GM19035 (cell line): ENCODE measurements around the gene PPP2R5C.

ENCODE experiments used
- ATAC-seq: cut with Tn5 transposase; IDR thresholded peaks from one replicate; pipeline ENCODE4 v1.9.1; 2021; ENCODE audit not compliant: unreplicated experiment

The PPP2R5C gene

DNA sequence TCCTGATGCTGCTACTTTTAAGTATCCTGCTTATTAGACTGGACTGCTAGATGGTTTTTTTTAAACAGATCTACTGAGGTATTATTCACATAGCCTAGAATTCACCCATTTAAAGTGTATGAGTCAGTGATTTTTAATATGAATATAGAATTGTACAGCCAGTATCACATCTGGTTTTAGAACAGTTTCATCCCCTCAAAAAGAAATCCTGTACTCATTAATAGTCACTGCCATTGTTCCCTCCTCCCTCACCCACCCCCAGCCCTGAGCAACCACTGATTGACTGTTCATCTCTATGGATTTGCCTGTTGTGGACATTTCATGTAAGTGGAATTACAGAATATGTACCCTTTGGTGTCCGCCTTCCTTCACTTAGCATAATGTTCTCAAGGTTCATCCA is 98.4 kb downstream of the PPP2R5C start:
- ATAC-seq: no peak

DNA sequence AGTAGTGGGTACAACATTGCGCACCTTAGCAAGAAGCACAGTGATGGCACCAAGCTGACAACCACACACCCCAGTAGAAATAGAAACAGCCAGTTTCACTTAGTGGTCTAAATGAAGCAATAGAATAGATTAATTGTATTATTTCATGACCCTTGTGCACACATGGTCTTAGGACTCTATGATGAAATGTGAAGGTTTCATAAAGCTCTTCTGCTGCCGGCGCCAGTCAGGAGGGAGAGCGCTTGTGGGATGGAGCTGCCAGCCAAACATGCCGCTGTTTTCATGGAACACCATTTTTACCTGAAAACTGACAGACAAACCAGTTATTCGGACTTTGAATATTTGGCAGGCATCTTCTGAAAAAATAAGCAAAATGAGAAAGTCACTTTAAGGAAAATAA is 100.0 kb downstream of the PPP2R5C start:
- ATAC-seq: no peak

DNA sequence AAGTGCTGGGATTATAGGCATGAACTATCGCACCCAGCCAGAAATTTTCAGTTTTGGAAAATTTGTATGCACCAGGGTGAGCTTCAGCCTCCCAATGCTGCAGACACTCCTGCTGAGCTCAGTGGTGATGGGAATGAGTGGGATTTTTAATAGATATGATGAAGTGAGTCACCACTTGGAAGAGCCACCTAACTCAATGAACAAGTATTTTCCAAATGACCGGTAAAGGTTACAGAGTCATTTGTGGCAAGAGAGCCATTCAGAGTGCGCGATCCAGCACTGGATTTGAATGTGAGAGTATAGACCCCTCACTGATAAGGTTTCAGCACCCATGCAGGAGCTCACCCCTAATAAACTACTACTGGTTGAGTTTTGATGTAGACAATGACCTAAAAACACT is 100.7 kb downstream of the PPP2R5C start:
- ATAC-seq: no peak

DNA sequence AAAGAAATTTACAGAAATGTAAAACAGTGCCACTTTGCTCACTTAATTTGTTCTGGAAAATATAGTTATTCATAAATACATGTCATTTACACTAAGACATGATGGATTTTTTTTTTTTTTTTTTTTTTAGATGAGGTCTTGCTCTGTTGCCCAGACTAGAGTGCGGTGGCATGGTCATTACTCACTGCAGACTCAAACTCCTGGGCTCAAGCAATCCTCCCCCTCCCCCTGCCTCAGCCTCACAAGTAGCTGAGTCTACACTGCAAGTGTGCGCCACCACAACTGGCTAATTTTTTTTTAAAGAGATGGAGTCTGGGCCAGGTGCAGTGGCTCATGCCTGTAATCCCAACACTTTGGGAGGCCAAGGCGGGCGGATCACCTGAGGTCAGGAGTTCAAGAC is 101.2 kb downstream of the PPP2R5C start:
- no peak for ATAC-seq

DNA sequence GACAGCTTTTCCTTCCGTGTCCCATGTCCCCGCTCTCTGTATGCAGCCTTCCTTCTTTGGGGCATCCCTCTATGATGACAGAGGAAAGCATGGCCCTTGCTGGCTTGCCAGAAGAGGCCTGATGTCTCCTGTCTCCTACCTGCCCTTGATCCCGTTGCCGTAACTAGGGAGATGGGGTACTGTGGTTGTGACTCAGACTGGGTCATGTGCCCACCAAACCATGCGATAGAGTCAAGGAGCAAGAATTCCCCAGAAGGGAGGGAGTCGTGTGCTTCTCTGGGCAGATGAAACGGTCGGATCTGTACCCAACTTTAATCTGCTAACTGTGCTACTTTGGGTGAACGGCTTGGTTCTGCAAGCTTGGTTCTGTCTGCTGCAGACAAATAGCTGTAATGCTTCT is 103.8 kb downstream of the PPP2R5C start:
- ATAC-seq: no peak

DNA sequence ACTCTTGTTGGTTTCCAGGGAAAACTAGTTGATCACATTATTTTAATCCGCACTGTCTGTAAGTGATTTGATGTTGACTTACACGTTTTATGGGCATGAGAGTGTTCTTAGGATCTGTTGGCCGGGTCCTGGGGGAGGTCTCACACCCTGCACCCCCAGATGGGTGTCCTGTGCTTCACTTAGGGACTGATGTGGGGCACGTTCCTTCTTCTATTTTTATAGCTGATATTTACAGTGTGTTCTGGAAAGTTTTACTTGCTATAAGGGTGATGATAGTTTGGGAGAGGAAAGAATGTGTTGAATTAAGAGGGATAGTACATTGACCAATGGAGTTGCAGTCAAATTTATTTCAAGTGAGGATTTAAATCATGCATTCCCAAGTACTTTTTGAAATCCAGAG is 106.3 kb downstream of the PPP2R5C start:
- no peak for ATAC-seq

DNA sequence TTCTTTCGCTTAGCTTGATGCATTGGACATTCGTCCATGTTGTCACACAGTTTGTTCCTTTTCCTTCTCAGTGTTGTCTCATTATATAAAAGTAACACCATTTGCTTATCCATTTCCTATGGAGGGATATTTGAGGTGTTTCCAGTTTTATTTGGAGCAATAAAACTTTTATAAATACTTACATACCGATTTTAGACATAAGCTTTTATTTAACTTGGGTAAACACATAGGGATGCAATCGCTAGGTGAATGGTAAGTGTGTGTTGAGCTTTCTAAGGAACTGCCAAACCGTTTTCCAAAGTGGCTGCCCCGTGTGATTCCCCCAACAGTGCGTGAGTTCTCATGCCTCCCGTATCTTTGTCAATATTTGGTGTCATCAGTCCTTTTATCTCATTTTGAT is 107.7 kb downstream of the PPP2R5C start:
- ATAC-seq: no peak

DNA sequence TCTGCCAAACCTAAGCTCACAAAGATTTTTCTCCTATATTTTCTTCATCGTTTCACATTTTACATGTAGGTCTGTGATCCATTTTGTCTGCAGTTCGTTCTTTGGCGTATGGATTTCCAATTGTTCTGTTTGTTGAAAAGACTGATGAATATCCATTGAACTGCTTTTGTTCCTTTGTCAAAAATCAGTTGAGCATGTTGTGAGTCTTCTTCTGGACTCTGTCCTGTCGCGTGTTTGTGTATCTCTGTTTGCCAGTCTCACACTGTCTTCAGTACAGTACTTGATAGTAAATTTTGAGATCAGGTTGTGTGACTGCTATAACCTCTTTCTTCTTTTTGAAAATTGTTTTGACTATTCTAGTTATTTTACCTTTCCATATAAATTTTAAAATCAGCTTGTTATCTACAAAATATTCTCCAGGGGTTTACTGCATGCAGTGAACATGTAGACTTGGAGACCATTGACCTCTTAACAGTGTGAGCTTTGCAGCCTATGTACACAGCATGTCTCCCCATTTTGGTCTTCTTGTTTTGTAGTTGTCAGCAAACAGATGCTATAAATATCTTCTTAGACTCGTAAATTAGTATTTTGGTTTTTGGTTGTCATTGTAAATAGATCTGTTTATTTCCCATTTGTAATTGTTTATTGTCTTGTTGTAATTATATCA is 108.9 kb downstream of the PPP2R5C start:
- ATAC-seq: no peak

DNA sequence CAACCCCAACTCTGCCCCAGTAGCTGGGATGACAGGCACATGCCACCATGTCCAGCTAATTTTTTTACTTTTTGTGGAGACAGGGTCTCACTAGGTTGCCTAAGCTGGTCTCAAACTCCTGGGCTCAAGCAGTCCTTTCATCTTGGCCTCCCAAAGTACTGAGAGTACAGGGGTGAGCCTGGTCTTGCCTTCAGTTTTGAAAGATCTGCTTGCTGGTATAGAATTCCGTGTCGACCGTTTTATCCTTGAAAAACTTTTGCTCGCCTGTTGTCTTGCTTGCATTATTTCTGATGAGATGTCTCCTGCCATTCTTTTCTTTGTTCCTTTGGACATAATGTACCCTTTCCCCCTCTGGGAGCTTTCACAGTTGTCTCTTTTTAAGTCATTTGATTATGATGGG is 110.8 kb downstream of the PPP2R5C start:
- ATAC-seq: no peak

DNA sequence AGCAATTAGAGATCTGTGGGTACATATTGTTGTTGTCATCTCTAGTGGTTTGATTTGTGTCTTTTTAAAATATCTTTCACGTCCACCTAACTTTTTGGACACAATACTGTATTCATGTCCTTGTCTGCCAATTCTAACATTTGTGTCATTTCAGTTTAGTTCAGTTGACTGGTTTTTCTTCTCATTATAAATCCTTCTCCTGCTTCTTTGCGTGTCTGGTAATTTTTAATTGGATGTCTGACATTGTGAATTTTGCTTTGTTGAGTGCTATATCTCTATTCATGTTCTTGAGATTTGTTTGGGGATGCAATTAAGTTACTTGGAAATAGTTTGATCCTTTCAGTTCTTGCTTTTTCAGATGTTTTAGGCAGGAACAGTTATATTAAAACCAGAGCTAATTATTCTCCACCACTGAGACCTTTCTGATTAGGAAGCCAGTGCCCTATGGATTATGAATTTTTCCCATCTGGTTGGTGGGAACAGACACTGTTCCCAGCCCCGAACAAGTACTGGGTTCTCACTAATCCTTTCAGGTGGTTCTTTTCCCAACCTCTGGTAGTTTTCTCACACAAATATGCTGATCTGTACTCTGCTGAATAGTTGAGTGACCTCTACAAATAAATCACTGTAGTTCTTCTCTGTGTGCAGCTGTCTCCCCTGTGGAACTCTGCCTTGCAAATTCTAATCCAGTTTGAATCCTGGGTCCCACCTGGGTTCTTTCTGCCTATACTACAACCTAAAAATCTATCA is 111.7 kb downstream of the PPP2R5C start:
- ATAC-seq: no peak

DNA sequence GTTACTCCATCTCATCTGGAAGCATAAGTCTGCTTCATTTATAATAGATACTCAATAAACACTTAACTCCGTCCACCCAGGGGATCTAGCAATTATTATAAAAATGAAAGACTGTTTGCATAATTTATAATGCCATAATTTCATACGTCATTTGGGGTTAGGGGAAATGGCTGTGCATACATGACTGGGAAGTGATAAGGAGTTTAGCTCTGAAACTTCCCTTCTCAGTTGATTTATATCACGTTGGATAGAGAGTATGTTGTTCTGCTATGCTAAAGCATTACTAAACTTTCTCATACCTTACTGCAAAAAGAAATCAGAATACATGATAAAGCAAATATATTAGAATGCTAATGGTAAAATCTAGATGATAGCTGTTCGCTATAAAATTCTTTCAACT is 112.5 kb downstream of the PPP2R5C start:
- no peak for ATAC-seq

DNA sequence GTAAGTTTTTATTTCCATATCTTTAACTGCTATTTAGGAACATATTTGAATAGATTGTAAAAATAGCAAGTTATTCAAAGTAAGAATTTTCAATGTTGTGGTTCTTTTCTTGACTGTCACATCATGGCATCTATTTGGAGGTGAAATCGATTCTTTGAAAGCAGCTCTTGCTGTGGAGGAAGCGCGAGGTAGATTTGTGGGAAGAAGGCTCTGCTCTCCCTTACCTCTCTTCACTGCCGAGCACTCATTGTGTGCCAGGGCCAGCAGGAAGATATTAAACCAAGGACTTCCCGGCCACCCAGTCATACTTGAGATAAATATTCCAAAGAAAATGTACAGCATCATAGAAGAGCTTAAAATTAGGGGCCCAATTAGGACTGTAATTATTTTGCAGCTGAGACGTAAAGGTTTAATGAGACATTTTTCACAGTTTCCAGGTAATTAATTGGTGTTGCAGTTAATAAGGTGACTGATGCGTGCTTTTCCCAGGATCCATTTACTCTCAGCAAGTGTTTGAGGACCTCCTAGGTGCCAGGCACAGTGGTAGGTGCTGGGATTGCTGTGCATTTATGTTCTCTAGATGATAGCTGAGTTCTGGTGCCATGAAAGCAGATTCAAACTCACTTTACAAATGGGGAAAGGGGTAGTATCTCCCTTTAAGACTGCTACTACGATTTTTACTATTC is 113.7 kb downstream of the PPP2R5C start:
- no peak for ATAC-seq

DNA sequence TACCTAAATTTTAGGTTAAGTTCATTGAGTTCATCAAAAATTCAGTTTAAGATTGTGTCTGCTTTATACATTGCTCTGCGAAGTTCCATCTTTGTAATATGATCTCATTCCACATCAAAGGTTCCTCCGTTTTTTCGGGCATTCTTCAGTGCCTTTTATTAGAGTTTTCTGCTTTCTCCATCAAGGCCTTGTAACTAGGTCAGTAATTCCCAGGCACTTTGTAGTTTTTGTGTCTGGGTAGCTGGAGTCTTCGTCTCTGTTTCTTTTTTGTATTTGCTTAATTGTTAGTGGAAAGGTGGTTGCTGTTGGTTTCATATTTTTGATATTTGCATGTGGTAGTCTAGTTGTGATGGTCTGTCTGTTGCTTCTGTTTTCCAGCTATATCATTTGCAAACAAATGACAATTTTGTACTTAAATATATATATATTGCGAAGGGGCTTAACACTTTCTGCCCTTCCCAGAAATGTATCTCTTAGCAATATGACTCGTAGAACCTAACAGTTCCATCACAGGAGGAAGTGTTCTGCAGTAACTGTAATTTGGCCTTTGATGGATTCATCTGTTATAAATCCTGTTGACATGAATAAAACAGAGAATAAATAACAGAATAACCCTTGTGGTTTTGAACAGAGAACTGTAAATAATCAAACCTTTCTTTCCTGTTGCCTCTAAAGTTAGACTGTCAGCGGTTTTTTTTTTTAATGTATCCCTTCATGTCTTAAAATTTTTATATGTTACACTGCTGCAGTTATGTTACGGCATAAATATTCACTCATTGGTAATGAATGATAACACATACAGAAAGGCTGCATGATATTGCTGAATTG is 114.4 kb downstream of the PPP2R5C start:
- ATAC-seq: peak; percentile 23

DNA sequence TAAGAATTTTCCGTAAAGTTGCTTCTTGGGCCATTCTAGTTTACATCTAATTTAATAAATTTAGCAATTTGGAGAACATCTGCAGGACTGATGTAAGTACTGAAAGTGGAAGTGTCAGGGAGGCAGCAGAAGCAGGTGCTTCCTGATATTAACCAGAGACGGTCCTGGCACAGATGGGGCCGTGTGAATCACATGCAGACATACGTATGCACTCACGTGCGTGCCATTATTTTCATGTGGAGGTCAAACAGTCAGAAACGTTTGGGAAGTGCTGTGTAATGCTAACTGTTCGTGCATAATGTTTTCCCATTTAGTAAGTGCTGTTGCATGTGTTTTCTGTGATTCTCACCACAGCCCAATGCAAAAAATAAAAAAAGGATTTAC is 115.0 kb downstream of the PPP2R5C start:
- ATAC-seq: peak; percentile 88

DNA sequence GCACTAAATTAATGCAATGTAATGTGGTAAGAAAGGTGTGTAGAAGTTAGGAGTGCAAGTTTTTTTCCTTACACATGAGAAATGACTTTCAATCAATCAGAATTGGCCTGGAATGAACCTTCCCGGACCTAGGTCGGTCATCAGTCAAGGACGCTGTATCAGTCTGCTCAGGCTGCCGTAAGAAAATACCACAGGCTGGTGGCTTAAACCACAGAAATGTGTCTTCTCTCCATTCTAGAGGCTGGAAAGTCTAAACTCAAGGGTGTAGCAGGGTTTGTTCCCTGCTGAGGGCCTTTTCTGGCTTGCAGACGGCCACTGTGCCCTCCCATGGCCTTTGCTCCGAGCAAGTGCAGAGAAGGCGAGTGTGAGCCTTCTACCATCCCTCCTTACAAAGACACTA is 116.3 kb downstream of the PPP2R5C start:
- no peak for ATAC-seq

DNA sequence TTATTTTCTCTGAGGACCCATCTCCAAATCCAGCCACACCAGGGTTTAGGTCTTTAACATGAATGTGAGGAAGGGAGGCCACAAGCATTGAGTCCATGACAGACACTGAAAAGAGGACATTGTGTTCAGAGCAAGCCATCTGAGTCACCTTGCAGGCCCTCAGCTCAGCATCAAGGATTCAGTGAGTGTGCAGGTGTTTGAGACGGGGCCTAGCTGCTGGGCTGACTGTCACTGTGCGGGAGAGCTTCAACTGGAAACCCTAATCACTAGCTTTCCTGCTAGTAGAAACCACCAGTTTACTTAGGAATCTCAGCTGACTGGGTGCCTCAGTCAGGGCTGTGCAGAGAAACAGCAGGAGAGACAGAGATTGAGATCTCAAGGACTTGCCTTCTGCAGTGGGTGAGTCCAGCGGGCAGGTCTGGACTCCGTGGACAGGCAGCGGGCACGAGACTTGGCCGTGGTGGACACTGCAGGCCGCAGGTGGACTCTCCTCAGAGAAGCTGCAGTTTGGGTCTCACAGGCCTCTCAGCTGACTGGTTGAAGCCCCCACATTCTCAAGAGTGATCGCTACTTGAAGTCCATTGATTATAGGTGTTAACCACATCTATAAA is 116.8 kb downstream of the PPP2R5C start:
- no peak for ATAC-seq

DNA sequence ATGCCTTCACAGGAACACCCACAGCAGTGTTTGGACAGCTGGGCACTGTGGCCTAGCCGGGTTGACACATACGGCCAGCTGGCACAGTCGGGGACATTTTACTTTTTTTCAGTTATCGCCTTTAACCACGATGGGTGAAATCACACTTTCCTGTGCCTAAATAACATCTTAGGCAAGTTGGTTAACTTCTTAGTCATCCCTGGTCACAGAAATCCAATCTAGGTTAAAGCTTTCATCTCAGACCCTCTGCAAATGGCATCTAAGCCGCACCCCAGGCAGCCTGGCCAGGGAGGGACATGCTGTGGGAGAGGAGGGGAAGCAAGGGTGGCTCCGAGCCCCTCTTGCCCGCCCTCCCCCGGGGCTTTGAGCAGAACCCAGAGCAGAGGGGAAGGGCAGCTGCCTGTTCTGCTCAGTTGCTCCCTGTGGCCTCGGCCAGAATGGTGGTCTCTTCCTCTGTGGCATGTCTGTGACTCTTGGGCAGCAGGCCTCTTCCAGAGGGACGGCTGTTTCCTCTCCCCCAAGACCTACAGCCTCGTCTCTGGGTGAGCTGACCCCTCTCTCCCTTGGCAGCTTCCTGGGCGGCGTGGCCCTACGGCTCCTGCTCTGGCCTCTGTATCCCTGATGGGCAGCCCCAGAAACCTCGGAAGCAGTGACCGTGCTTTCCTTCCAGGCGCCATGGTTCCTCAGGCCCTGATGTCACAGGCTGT is 117.5 kb downstream of the PPP2R5C start:
- ATAC-seq: no peak

DNA sequence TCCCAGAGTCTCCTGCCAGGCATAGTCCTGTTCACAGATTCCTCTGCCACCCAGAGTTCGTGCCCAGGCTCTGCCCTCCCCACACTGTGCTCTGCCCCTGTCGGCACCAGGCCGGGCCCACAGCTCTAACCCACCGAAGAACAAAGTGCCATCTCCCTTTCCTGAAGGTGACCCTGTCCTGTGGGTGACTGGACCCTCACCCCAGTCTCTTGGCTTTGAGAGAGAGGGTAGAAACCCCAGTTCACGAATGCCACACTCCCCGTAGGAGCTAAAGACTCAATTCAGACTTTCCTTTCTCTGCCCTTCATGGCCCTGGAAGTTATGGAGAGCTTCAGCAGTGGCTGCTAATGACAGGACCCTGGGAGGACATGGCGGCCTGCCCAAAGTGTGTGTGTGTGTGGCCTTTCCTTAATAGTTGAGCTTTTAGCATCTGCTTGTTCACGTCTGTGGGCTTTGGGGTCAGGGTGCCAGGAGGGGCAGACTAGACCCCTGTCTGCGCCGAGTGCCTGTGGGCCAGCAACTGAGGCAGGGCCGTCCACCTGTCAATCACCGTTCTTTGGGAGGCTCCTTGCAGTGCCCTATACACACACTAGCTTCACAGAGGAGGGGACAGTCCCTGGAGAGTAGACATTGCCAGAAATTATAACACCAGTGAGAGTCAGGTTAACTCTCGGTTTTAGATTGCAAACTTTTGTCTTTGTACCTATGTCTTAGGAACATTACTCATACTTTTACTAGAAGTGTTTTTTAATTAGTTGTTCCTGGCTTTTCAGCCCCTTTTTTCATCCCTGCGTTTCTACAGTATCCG is 118.2 kb downstream of the PPP2R5C start:
- no peak for ATAC-seq

DNA sequence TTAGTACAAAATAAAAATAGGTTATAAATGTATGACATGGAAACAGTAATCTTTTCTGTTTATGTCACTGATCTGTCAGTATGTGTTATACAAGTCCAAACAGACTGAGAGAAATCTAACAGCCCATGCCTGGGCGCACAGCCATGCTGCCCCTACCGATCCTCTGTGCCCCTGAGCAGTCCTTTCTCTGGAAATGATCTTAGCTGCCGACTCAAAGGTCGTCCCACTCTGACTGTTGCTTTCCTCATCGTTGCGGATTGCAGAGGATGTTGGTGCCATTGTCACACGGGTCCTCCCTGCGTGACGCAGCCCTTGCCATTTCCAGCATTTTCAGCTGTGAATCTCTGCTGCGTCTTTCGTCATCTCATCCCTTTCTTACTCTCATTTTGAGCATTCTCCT is 119.9 kb downstream of the PPP2R5C start:
- no peak for ATAC-seq
